Stomach (tissue), 9 donors: Measurements from ENCODE around the gene NTRK3. TPM values are rescaled to one million over a fixed set of nuclear protein-coding genes. Genes with fewer than 3 reads are reported as not detected.

ENCODE experiments used
- DNase-seq, 2 donors: peaks; one replicate each; pipeline versions ENCODE4 v3.0.0 to v3.0.0-alpha.2; 2013 to 2019
- H3K27ac ChIP-seq, 5 donors: fragments of 200-600 bp in 4 of 5; sonication (generic) in 4 of 5; one replicate each; pipeline ENCODE4 v1.5.1; 2013 to 2019; ENCODE audit warnings: mild to moderate bottlenecking in 1 of 5, moderate library complexity in 1 of 5
- H3K27me3 ChIP-seq, 3 donors: fragments of 200-600 bp; sonication (generic); one replicate each; pipeline ENCODE4 v1.5.1; 2017 to 2019; ENCODE audit warnings: mixed run types in 1 of 3
- H3K36me3 ChIP-seq, 4 donors: fragments of 200-600 bp; sonication (generic); 1 replicate in 3 of 4; 2 replicates in 1 of 4; pipeline ENCODE4 v1.5.1; 2016 to 2019
- H3K4me1 ChIP-seq, 4 donors: fragments of 200-600 bp; sonication (generic); one replicate each; pipeline ENCODE4 v1.5.1; 2016 to 2019
- H3K4me3 ChIP-seq, 4 donors: fragments of 200-600 bp; sonication (generic) in 3 of 4; one replicate each; pipeline ENCODE4 v1.5.1; 2016 to 2019; ENCODE audit warnings: mild to moderate bottlenecking in 1 of 4
- H3K9me3 ChIP-seq, 4 donors: fragments of 200-600 bp; sonication (generic); one replicate each; pipeline ENCODE4 v1.5.1; 2016 to 2019
- EP300 ChIP-seq: sonication (generic); formaldehyde crosslinking; IDR thresholded peaks from one replicate; pipeline ENCODE4 v1.6.1; 2017; ENCODE audit warnings: antibody characterized with exemption
- POLR2A ChIP-seq, 4 donors: fragments of 450-650 bp; IDR thresholded peaks; one replicate each; pipeline ENCODE4 v1.6.1; 2016; ENCODE audit warnings: antibody characterized with exemption in 4 of 4, control low read depth in 2 of 4, mild to moderate bottlenecking in 1 of 4, moderate library complexity in 1 of 4
- POLR2AphosphoS5 ChIP-seq, 3 donors: sonication (generic); formaldehyde crosslinking; IDR thresholded peaks; one replicate each; pipeline ENCODE4 v1.6.1; 2016; ENCODE audit warnings: antibody characterized with exemption in 3 of 3
- WGBS, 5 donors: extraction: QIAGEN DNeasy Blood & Tissue Kit in 3 of 5; methylation state at CpG; one replicate each; pipeline versions ENCODE4 v1.1.5 to v1.1.7; 2013 to 2018; 5-methylcytosine and 5-hydroxymethylcytosine counted together
- intact Hi-C: fragments of 100-400 bp; cut with DNase I; formaldehyde crosslinking; loops from one replicate; pipeline ENCODE4 v1.15.1; 2023; ENCODE audit warnings: low total_unique reads
- polyA plus RNA-seq, 3 donors: library from polyadenylated mRNA; stranded (reverse); fragments of 200-250 nt; gene quantifications; one replicate each; pipeline ENCODE4 v1.2.3, GENCODE V29; 2013
- total RNA-seq, 5 donors: library from RNA; depleted of rRNA; stranded (reverse); fragments of >200 nt; gene quantifications; one replicate each; pipeline versions ENCODE4 v1.1.0 to v1.2.3, GENCODE V29; 2014 to 2016
- TF ChIP-seq, protein P1 (sequence below), 7 experiments: fragments of 450-650 bp in 4 of 7; fragments of 200-600 bp in 3 of 7; sonication (generic) in 3 of 7; IDR thresholded peaks; one replicate each; pipeline ENCODE4 v1.5.1; 2016 to 2019; ENCODE audit warnings: antibody characterized with exemption in 7 of 7, control low read depth in 2 of 7, mild to moderate bottlenecking in 1 of 7
- donor health status: healthy with polysubstance abuse.
- donor health status: Bipolar disorder and iron deficiency.
- donor health status: healthy.

NTRK3 gene
- total and polyA plus RNA-seq, 8 donors: under 0.01 to 18.2 (median 1.0) TPM; not detected in 1

DNA sequence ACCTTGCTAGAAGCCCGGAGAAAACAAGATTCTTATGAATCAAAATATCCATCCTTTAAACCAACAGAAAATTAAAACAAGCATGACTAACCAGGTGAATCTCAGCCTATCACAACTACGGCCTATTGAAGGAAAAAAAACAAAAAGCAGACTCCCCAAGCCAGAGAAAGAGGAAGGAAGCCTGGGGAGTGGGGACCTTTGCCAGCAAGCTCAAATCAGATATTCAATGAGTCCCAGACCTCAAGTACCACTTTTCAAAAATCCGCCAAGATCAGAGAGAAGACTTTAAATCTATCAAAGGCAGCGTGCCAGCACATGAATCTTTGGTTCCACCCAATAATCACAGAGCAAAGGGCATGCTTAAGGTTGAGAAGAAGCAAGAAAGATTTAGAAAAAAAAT lies 253.8 kb downstream of the NTRK3 start:
- DNase-seq: no peak

DNA sequence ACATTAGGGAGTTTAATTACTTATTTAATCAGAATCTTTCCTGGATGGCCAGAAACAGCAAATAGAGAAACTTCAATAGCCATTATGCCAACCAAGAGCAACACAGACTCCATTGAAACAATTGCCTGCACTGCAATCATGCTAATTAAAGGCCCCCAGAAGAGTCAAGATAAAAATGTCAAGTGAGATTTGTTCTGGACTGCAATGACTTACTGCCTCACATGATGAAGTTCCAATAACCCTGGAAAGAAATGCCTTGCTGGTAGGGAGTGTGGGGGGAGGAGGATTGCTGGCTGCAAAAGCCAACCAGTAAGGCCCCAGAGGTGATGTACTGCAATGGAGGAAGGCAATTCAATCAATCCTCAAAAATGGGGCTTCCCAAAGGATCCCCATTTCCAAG lies 257.9 kb downstream of the NTRK3 start:
- Histone ChIP-seq H3K4me1 (no peaks in the 10 kb centered on the region), H3K27ac (no peak overlapping the region), H3K36me3 (no peaks in the 10 kb centered on the region), H3K9me3 (peaks cover 0 to 5% (median 0%) of the 10 kb centered on the region in 4 donors), H3K4me3 (no peak overlapping the region), H3K27me3 (no peaks in the 10 kb centered on the region)
- no peak for DNase-seq
- TF ChIP-seq, protein P1, sequence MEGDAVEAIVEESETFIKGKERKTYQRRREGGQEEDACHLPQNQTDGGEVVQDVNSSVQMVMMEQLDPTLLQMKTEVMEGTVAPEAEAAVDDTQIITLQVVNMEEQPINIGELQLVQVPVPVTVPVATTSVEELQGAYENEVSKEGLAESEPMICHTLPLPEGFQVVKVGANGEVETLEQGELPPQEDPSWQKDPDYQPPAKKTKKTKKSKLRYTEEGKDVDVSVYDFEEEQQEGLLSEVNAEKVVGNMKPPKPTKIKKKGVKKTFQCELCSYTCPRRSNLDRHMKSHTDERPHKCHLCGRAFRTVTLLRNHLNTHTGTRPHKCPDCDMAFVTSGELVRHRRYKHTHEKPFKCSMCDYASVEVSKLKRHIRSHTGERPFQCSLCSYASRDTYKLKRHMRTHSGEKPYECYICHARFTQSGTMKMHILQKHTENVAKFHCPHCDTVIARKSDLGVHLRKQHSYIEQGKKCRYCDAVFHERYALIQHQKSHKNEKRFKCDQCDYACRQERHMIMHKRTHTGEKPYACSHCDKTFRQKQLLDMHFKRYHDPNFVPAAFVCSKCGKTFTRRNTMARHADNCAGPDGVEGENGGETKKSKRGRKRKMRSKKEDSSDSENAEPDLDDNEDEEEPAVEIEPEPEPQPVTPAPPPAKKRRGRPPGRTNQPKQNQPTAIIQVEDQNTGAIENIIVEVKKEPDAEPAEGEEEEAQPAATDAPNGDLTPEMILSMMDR (IDR thresholded peaks at IDR 0.05): no peak
- TF ChIP-seq POLR2AphosphoS5 (IDR thresholded peaks at IDR 0.05) (no peak), POLR2A (IDR thresholded peaks at IDR 0.05) (no peak), EP300 (no peak)
- intact Hi-C loops: no loop called here

More for the DNA sequence above, 253.8 kb downstream of the NTRK3 start:
- TF ChIP-seq POLR2A (IDR thresholded peaks at IDR 0.05) (no peak), POLR2AphosphoS5 (IDR thresholded peaks at IDR 0.05) (no peak), EP300 (no peak)
- TF ChIP-seq, protein P1 (IDR thresholded peaks at IDR 0.05): no peak
- Histone ChIP-seq H3K27me3 (no peaks in the 10 kb centered on the region), H3K36me3 (no peaks in the 10 kb centered on the region), H3K4me1 (no peaks in the 10 kb centered on the region), H3K27ac (no peak overlapping the region), H3K4me3 (no peak overlapping the region), H3K9me3 (peaks cover 0 to 5% (median 0%) of the 10 kb centered on the region in 4 donors)
- intact Hi-C loops: no loop called here
- WGBS, 5 donors: 40 to 71% (median 66%) methylated on average over 4 of the region's 4 CpGs

DNA sequence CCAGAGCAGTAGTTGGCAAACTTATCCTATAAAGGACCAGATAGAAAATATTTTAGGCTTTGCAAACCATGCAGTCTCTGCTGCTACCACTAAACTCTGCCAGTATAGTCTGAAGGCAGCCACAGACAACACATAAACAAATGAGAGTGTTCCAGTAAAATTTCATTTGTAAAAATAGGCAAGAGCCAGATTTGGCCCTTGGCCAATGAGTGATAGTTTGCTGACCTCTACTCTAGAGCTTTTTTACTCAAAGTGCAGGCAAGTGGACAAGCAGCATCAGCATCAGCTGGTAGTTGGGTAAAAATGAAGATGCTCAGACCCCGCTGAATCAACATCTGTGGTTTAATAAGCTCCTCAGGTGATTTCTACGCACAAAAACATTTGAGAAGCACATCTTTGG lies 269.8 kb downstream of the NTRK3 start:
- intact Hi-C loops: no loop called here
- TF ChIP-seq POLR2A (IDR thresholded peaks at IDR 0.05) (no peak), EP300 (no peak), POLR2AphosphoS5 (IDR thresholded peaks at IDR 0.05) (no peak)
- TF ChIP-seq, protein P1 (IDR thresholded peaks at IDR 0.05): no peak
- Histone ChIP-seq H3K27me3 (peaks cover 0 to 4% (median 0%) of the 10 kb centered on the region in 3 donors), H3K4me3 (no peak overlapping the region), H3K4me1 (peaks cover 0 to 9% (median 0%) of the 10 kb centered on the region in 4 donors), H3K9me3 (no peaks in the 10 kb centered on the region), H3K36me3 (no peaks in the 10 kb centered on the region), H3K27ac (no peak overlapping the region)
- WGBS, 5 donors: 81 to 87% (median 84%) methylated on average over 2 of the region's 2 CpGs
- DNase-seq: no peak

DNA sequence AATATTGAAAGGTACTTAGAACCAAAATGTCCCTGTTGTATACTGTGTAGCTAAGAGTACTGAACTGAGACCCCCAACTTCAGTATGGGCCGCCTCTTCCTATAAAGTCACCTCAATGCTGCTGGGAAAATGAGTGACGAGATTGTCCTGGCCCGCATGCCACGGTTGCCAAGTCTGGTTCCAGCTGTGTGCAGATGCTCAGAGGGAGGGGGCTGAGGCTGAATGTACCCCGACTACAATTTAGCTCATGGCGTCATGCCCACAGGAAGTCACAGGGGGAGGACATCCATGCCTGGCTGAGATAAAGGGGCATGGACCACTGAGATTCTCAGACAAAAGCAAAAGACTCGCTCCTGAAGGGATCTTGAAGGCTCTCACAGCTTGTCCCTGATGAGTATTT lies 271.1 kb downstream of the NTRK3 start:
- Histone ChIP-seq H3K4me3 (no peak overlapping the region), H3K36me3 (no peaks in the 10 kb centered on the region), H3K27me3 (peaks cover 0 to 4% (median 0%) of the 10 kb centered on the region in 3 donors), H3K9me3 (no peaks in the 10 kb centered on the region), H3K27ac (no peak overlapping the region), H3K4me1 (peaks cover 0 to 10% (median 0%) of the 10 kb centered on the region in 4 donors)
- WGBS, 5 donors: 58 to 79% (median 72%) methylated on average over 7 of the region's 7 CpGs
- intact Hi-C loops: no loop called here
- no peak for DNase-seq
- TF ChIP-seq EP300 (no peak), POLR2AphosphoS5 (IDR thresholded peaks at IDR 0.05) (no peak), POLR2A (IDR thresholded peaks at IDR 0.05) (no peak)
- TF ChIP-seq, protein P1 (IDR thresholded peaks at IDR 0.05): no peak
